ACHN (cell line): Measurements from ENCODE around the gene GGCT.

Source experiments
- DNase-seq: peaks from one replicate; pipeline ENCODE4 v3.0.0-alpha.2; 2015
- in situ Hi-C: cut with HindIII; loops from 2 replicates; pipeline ENCODE4 v1.10.0; 2017; ENCODE audit warnings: low sequenced_read_pairs, low pct_ligation_motif_present, low pct_unique_long_range_greater_than_20kb

The GGCT gene

DNA sequence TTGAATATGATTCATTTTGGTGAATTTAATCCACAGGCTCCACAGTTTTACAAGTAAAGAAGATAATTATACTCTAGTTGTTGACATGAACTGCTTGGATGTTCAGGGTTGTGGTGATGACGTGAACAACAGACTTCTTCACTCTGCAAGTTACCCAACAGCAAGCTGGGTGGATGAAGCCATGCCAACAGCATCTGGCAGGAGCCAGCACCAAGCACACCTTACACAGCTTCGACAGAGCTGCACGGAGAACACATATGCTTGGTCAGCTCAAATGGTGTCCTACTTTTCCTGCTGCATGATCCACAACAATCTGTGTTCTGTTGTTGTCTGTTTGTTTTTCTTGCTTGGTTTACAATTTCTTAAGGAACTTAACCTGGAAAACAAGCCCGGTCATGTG is 35.8 kb downstream of the GGCT start:
- in situ Hi-C loops: no loop called here
- no peak for DNase-seq

DNA sequence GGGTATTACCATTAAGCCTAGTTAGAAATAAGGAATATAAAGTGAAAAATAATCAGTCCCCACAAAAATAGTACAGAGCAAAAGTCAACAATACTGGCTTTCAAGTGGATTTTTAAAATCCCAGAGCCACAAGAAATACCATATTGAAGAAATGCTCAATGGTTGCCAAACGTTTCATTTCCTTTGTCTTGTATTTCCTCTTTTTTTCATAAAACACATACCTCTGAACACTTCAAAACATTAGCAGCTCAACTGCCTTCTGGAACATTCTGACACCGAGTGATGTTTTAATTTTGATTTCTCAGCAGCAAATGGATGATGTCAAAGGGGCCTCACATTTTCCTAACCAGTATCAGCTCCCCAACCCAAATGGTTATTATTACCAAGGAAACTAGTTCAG is 36.6 kb downstream of the GGCT start:
- in situ Hi-C loops: no loop called here
- DNase-seq: no peak

DNA sequence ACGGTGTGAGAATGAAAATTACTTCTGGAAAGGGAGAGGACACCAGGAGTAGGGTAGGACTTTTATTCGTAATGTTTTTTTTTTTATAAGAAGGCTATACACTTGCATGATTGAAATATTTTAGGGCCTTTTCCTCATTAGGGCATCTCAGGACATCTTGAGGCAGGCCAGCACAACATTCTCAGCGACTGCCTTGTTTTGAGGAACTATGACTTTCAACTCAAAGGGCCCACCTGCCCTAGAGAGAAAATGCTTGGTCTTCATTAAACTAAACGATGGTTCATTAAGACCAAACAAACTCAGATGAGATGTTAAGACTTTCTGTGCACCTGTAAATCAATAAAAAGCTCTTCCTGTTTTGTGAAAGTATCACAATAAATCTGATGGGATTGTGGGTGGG is 37.4 kb downstream of the GGCT start:
- in situ Hi-C loops: no loop called here
- DNase-seq: no peak

DNA sequence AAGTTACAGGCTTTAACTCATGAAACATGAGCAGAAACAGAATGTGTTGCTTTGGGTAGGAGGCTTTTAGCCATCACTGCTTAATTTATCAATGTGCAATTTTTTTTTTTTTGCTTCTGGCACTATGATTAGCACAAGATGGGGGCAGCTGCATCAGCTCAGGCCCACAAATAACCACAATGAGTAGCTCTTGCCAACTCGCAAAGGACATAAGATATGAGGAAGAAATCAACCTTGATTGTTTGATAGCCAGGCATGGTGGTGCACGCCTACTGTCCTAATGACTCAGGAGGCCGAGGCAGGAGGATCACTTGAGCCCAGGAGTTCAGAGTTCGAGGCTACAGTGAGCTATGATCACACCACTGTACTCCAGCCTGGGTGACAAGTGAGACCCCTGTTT is 38.4 kb downstream of the GGCT start:
- DNase-seq: no peak
- in situ Hi-C loops: no loop called here

DNA sequence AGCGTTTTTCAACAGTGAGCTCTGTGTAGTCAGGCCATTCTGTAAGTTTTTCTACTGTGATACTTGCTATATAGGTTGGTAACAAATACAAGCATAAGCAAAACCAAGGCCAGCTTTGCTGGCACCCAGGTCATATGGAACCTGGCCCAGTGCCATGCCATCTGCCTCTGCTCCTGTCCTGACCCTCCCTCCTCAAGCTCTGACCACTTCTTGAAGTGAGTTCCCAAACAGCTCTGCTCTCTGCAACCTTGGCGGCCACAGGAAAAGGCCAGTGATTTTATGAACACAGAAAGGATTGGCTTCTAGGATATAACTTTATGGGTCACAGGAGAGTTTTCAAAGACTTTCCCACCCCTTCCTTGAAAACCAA is 38.8 kb downstream of the GGCT start:
- in situ Hi-C loops: no loop called here
- DNase-seq: no peak

DNA sequence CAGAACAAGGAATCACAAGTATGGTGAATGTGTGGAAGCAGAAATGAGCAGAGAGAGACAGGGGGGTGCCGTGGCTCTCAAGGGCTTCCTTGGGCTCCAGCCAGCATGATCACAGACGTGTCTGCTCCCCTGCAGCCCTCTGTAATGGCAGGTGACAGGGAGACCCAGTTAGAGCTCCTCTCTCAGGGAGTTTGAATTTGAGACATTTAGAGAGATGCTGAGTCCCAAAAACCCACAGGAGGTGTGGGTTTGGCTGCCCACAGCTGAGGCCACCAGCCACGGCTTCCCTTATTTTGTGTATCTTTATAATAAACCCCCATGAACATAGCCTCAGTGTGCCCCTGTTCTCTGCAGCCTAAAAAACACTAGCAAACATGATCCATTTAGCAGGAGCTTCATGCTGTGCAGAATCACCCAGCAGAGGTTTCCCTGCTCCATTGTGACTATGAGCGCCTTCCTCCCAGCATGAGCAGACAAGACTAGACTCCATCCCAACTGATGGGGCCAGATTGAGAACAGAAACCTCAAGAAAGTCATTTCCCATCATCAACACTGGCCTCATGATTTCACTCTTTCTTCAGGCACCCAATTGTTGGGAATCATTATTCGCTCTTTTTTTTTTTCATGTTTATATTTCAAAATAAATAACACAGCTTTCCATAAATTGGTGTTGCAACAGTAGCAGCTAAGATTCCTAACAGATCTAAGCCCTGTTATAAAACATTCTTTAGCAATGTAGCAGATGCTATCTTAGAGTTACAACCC is 39.4 kb downstream of the GGCT start:
- DNase-seq: no peak
- in situ Hi-C loops: no loop called here

DNA sequence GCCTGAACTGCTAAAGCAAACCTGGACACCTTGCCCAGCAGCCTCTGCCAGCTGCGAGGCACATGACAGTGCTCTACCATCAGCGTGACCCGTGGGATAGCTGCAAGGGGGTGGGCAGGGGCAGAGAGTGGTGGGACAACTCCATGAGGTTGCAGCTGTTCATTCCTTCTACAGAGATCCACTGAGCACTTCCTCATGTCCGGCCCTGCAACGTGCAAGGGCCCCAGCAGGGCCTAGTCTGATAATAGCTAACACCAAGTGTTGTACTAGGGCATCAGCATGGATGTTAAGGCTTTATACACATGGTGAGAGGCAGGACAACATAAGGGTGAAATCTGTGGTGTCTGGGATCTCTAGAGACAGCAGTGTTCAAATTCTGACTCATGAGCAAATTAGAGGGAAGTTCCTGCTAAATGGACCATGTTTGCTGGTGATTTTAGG is 40.4 kb downstream of the GGCT start:
- in situ Hi-C loops: no loop called here
- no peak for DNase-seq

DNA sequence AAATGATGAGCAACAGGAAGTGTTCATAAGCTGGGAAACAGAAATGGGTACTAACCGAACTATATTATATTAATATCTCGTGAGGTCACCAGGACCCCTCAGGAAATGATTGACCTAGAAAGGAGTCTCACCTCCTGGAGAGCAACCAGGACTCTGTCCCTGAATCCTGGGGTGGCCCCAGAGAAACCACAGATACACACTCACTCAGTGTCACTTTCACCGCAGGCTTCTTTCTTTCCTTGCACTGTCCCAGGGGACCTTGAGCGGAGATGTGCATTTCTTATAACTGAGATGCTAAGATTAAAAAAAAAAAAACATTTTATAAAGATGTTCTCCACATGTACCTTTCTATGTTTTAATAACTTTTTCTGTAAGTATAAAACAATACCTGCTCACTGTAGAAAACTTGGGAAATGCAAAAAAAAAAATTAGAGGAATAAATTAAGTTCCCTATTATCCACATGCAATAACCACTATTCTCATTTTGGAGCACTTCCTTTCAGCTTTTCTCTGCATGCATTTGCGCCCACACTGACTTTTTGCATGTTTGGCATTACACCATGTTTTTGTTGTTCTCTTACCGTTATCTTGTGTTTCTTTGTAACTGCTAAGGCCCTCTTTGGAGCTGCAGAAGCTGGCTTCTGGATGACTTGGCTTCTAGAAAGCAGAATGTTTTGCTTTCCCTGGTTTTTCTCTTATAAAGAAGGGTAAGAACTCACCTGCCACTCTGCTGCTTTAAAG is 41.1 kb downstream of the GGCT start:
- DNase-seq: no peak

DNA sequence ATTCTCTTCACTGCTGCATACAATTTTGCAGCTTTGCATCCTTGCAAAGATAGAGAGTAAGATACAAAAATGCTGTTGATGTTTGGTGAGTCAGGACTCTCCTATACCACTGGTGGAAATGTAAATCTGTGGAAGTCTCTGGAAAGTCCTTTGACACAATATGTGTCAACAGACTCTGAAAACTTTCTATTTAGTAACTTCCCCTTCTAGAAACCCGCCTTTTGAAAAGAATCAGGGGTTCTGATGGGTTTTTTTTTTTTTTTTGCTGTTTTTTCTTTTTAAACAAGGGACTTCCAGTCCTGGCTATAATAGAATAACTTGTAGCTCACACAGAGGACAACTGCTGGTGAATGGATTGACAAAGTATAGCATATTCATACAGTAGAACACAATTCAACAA is 42.5 kb downstream of the GGCT start:
- in situ Hi-C loops: no loop called here
- no peak for DNase-seq

More for the DNA sequence above, 41.1 kb downstream of the GGCT start:
- in situ Hi-C loops: no loop called here

DNA sequence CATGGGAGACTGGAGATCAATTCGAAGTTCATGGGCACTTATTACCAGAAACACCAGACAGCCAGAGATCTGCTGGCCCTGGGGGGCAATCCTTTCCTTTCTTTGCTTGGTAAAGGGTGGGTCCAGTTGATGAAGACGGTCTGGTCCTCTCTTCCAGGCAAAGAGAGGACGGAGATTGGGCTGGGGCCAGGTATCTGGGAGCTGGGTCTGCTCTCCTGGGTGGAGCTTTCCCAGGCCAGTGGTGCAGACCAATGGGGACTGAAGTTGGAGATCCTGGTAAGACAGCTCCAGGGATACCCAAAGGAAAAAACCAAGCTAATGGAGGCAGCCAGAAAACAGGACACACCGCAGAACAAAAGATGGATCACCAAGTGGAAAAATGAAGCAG is 44.4 kb downstream of the GGCT start:
- in situ Hi-C loops: no loop called here
- no peak for DNase-seq

DNA sequence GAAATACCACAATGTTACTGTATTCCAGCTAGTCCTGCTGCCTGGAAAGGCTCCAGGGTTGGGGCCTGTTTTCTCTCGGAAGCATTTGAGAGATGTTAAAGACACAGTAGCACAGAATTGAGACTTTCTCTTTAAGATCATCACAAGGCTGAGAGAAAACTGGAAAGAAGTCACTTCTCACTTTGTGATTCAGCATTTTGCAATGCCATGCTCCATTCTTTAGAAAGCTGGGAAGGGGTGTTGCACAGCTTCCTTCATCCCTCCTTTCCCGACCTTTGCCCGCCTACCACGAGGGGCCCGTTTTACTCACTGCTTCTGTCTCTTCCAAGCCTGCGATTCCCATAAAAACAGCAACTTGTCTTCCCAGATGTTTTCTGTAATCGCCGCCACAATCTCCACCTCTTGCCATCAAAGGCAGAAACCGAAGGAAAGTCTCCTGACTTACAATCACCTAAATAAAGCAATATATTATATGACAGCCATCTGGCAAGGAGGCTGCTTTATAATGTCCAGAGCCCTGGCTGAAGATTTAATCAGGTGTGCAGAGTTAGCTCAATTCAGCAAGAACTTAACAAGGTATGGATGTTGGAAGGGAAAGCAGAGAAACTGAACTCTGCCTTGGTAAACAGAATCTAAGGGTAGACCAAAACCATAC is 44.9 kb downstream of the GGCT start:
- in situ Hi-C loops: no loop called here
- peak; percentile 92 for DNase-seq

DNA sequence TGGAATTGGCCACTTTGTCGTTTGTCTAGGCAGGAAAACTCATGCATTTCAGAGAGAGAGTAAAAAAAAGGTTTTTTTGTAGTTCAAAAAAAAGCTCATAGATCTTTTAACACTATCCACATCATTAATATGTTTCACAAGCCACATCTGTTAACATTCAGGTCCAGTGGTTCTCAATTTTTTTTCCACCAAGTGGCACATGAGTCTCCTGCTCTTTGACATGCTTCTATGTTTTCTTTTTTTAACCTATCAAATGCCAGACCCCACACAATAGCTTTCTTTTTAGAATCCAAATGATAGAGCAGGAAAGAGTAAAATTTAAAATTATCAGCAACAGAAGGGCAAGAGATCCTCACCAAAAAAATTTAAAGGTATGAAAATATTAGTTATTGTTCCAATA is 46.3 kb downstream of the GGCT start:
- in situ Hi-C loops: no loop called here
- no peak for DNase-seq

DNA sequence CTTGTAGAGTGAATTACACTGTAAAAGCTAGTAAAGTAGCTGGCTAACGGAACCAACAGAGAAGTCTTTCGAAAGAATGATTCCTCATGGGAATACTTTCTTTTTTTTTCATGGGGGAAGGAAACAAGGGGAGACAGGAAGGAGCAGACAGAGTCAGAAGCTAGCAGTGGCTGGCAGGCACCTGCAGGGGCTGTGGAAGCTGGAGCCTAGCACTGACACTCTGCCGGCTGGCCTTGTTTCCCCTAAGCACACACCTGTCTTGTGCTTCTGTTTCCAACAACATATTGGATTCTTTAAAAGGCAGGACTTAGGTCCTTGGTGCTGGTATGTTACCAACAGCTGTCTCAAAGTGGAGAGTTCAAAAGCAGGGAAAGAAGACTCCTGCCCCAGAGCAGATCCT is 50.7 kb downstream of the GGCT start:
- in situ Hi-C loops: no loop called here
- no peak for DNase-seq

DNA sequence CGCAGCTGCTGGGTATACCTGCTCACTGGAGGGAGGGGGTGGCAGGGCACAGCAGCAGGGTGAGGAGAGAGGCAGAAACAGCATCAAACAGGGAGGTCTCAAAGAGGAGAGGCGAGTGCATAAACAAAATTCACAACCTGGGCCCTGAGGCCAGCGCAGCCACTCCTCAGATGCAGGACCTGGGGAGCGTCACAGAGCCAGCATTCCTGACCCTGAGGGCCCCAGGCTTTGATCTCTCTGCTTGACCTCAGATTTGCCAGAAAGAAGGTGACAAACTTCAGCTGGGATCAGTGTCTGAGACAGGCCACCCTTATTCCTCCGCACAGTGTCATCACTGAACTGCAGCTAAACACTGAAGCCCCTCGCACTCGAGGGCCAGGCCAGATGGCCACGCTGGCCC is 51.6 kb downstream of the GGCT start:
- DNase-seq: no peak
- in situ Hi-C loops: no loop called here

DNA sequence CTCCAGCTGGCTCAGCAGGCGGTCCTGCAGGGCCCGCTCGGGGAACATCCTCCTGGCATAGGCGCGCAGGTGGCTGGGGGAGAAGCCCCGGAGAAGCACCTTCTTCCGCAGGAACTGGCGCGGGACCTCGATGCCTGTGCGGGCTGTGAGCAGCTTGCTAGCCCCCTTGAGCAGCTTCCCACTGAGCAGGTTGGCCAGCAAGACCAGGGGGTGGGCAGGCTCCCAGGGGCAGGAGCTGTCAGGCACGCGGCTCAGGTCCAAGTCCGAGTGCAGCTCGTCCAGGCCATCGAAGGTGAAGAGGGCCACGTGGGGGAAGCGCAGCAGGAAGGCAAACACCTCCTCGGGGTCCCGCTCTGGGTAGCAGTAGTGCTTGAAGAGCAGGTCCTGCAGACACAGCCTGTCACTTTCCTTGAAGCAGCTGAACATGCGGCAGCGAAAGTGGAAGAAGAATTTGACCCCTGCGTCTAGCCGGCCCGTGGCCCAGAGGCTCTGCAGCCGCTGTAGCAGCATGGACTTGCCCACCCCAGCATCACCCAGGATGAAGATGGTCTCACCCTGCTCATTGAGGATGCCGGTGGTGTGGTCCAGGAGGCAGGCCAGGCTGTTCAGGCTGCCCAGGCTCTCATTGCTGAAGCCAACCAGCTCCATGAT is 52.2 kb downstream of the GGCT start:
- in situ Hi-C loops: no loop called here
- DNase-seq: no peak

DNA sequence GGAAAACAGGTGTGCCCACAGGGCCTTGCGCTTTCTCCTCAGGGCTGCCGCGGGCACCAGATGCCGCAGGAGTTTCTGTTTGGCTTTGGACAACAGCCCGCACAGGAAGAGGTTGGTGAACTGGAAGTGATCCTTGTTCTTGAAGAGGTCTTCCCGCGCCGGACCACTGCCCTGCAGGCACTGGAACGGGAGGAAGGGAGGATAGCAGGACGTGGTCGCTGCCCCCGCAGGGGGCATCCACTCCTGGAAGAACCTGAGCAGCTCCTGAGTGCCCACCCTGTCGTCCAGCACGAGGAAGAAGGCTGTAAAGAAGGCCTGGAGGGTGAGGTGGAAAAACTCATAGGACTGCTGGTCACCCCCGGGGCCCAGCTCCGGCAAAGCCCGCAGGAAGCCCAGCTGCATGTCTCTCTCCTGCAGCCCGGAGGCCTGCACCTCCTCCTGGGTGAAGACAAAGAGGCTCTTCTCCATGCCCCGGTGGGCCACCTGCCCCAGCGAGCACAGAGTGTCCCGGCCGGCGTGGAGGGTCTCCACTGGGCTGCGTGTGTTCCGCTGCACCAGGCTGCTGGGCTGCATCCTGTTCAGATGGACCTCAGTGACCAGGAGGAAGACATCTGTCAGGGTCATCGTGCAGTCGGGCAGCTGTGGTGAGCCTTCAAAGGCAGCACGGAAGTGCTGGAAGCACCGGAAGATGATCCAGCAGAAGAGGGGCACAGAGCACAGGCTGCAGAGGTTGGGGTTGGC is 52.9 kb downstream of the GGCT start:
- no peak for DNase-seq
- in situ Hi-C loops: no loop called here

DNA sequence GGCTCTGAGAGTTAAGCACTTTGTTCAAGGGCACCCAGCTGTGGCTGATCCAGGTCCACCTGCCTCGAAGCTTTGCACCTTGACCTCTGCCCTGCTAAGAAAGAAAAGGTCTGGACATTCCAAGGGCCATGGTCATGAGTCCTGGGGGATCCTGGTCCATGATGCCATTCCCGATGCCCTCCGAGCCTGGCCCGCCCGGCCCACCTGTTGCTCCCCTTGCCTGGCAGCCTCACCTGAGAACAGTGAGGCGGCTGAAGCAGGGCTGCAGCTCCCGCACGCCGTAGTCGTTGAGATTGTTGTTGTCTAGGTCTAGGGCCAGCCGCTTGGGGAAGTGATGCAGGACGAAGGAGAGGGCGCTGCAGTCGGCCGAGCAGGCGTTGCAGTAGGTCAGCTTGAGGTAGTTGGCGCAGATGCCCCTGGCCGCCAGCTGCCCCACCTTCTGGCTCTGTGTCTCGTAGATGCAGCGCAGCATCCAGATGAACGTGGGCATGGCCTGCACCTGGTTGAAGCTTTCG is 53.6 kb downstream of the GGCT start:
- DNase-seq: no peak
- in situ Hi-C loops: no loop called here

DNA sequence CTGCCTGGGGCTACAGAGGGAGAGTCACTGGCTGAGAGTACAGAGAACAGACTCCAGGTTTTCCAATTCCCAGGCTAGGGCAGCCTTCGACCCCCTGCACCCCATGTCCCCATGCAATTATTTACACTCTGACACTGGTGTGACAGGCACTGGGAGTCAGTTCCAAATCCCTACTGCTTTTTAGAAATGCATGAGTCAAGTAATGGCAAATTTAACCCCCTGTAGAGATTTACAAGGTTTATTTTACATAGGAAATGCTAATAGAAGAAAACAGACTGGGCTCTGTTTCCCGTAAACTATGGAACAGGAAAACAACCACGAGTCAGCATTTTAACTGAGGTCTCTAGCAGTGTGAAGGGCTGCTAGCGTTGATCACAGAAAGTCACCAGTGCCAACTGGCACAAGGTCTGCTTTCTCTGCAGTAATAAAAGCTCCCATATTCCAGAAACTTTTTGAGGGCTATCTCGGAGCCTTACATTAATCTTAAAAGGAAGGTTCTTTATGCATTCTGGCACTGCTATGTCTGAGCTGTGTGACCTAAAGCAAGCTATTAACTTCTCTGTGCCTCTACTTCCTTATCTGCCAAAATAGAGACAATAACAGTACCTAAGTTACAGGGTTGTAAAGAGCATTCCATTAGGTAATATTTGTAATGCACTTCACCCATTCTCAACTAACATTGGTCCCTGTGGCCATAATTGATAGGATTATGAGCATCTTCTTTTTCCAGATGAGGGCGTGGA is 54.2 kb downstream of the GGCT start:
- DNase-seq: no peak

More for the DNA sequence above, 54.2 kb downstream of the GGCT start:
- in situ Hi-C loops: no loop called here
